GM12878 (cell line): Measurements from ENCODE around the gene ISL1. TPM values are rescaled to one million over a fixed set of nuclear protein-coding genes. Genes with fewer than 3 reads are reported as not detected.

ENCODE experiments used
- ATAC-seq: fragments of 200-7000 bp; cut with Tn5 transposase; 3 replicates; pipeline ENCODE4 v1.9.1; 2020; ENCODE audit warnings: mild to moderate bottlenecking, moderate library complexity
- BruUV-seq: library from RNA; stranded (reverse); fragments of 400-500 nt; replicated peaks from 2 replicates; lab custom pipeline; 2021; lab: Mats Ljungman, UMichigan
- CTCF ChIA-PET: fragments of 300-600 bp; sonication (Branson Sonifier 250); formaldehyde crosslinking; extraction: SDS; loops from one replicate; lab custom pipeline; 2021; ENCODE audit warnings: inconsistent platforms; lab: Yijun Ruan, JAX
- POLR2A ChIA-PET: fragments of 350-600 bp; formaldehyde crosslinking; extraction: SDS; loops from one replicate; lab custom pipeline; 2021; ENCODE audit warnings: inconsistent platforms; lab: Charles Lee
- RAD21 ChIA-PET: fragments of 300-600 bp; sonication (Branson Sonifier 250); formaldehyde crosslinking; loops from one replicate; lab custom pipeline; 2023; ENCODE audit warnings: antibody characterized with exemption; ENCODE audit not compliant: unreplicated experiment; lab: Charles Lee
- SMC1A ChIA-PET: fragments of 300-600 bp; sonication (Branson Sonifier 250); formaldehyde crosslinking; loops from one replicate; lab custom pipeline; 2023; ENCODE audit not compliant: unreplicated experiment, uncharacterized antibody; lab: Charles Lee
- DNase-seq: peaks from one replicate; pipeline ENCODE4 v3.0.0-alpha.2; 2011; ENCODE audit warnings: low read depth, low spot score
- FAIRE-seq: peaks from 3 replicates; lab custom pipeline; 2011; peaks lifted over from hg19 to GRCh38; lab: Jason Lieb, UNC
- H2AFZ ChIP-seq: 2 replicates; pipeline ENCODE4 v1.6.0; 2011; ENCODE audit warnings: low read depth, low read length, control low read depth; ENCODE audit not compliant: control insufficient read depth
- H3K27ac ChIP-seq: 2 replicates; pipeline ENCODE4 v1.5.1; 2011; ENCODE audit warnings: control low read depth; ENCODE audit not compliant: control insufficient read depth, insufficient read depth
- H3K27me3 ChIP-seq, 2 experiments: replicated peaks in 1 of 2; 2 replicates each; pipeline versions ENCODE4 v1.6.0 to v1.6.1; 2011; ENCODE audit warnings: low read length in 1 of 2; ENCODE audit not compliant: control insufficient read depth in 2 of 2, insufficient read depth in 2 of 2
- H3K36me3 ChIP-seq, 2 experiments: 2 replicates each; pipeline ENCODE4 v1.5.1; 2011; ENCODE audit warnings: low read length in 1 of 2; ENCODE audit not compliant: control insufficient read depth in 2 of 2, insufficient read depth in 2 of 2
- H3K4me1 ChIP-seq: 2 replicates; pipeline ENCODE4 v1.6.1; 2011; ENCODE audit warnings: mild to moderate bottlenecking, low read length, moderate library complexity, mixed read lengths; ENCODE audit not compliant: control insufficient read depth, insufficient read depth
- H3K4me2 ChIP-seq: 2 replicates; pipeline ENCODE4 v1.6.0; 2011; ENCODE audit warnings: control low read depth; ENCODE audit not compliant: control insufficient read depth, insufficient read depth
- H3K4me3 ChIP-seq: fragments of 200-600 bp; sonication (generic); 2 replicates; pipeline ENCODE4 v1.5.1; 2016
- H3K79me2 ChIP-seq: 2 replicates; pipeline ENCODE4 v1.6.0; 2011; ENCODE audit warnings: low read length; ENCODE audit not compliant: control insufficient read depth, insufficient read depth
- H3K9ac ChIP-seq: 2 replicates; pipeline ENCODE4 v1.8.0; 2011; ENCODE audit warnings: low read length, control low read depth, mixed read lengths; ENCODE audit not compliant: control insufficient read depth, insufficient read depth
- H3K9me3 ChIP-seq: replicated peaks from 3 replicates; pipeline ENCODE4 v1.5.1; 2011; ENCODE audit warnings: mild to moderate bottlenecking, low read length; ENCODE audit not compliant: control insufficient read depth, insufficient read depth
- H4K20me1 ChIP-seq: 2 replicates; pipeline ENCODE4 v1.6.0; 2011; ENCODE audit not compliant: control insufficient read depth, insufficient read depth
- BMI1 ChIP-seq: fragments of 450-650 bp; IDR thresholded peaks from 2 replicates; pipeline ENCODE4 v1.6.1; 2016; ENCODE audit warnings: mild to moderate bottlenecking, moderate library complexity, borderline replicate concordance
- CREB1 ChIP-seq: IDR thresholded peaks from 2 replicates; pipeline ENCODE4 v1.6.1; 2012; ENCODE audit warnings: low read depth, mild to moderate bottlenecking, inconsistent platforms
- CREM ChIP-seq: IDR thresholded peaks from 2 replicates; pipeline ENCODE4 v1.6.1; 2014; ENCODE audit warnings: antibody characterized with exemption, low read depth
- GABPA ChIP-seq: IDR thresholded peaks from 2 replicates; pipeline ENCODE4 v1.6.1; 2014; ENCODE audit warnings: antibody characterized with exemption, low read depth, mild to moderate bottlenecking, inconsistent platforms
- IKZF1 ChIP-seq: fragments of 450-650 bp; conservative IDR thresholded peaks from 2 replicates; pipeline ENCODE4 v1.6.1; 2017; ENCODE audit warnings: antibody characterized with exemption, mild to moderate bottlenecking
- KAT2A ChIP-seq: conservative IDR thresholded peaks from 2 replicates; pipeline ENCODE4 v1.6.1; 2011; ENCODE audit warnings: low read depth, low read length; ENCODE audit not compliant: control insufficient read depth
- MEF2A ChIP-seq: IDR thresholded peaks from 2 replicates; pipeline ENCODE4 v1.6.1; 2011; ENCODE audit warnings: low read depth, mild to moderate bottlenecking, low read length, moderate library complexity; ENCODE audit not compliant: insufficient read depth
- MEF2B ChIP-seq: fragments of 450-650 bp; IDR thresholded peaks from 2 replicates; pipeline ENCODE4 v1.6.1; 2018; ENCODE audit warnings: mild to moderate bottlenecking, moderate library complexity; ENCODE audit not compliant: partially characterized antibody, poor library complexity, severe bottlenecking
- MXI1 ChIP-seq: fragments of 150-350 bp; IDR thresholded peaks from 2 replicates; pipeline ENCODE4 v1.6.1; 2011; ENCODE audit warnings: low read depth, mild to moderate bottlenecking, inconsistent platforms, low read length, improper control_type of control experiment
- NFXL1 ChIP-seq: fragments of 450-650 bp; IDR thresholded peaks from 2 replicates; pipeline ENCODE4 v1.6.1; 2017; ENCODE audit warnings: antibody characterized with exemption, mild to moderate bottlenecking, borderline replicate concordance
- PAX5 ChIP-seq: IDR thresholded peaks from 2 replicates; pipeline ENCODE4 v1.6.1; 2011; ENCODE audit warnings: low read depth, low read length, borderline replicate concordance
- RUNX3 ChIP-seq: IDR thresholded peaks from 2 replicates; pipeline ENCODE4 v1.6.1; 2012; ENCODE audit warnings: low read length, inconsistent platforms
- SMAD5 ChIP-seq: IDR thresholded peaks from 2 replicates; pipeline ENCODE4 v1.6.1; 2016; ENCODE audit warnings: antibody characterized with exemption, low read depth
- USF2 ChIP-seq: IDR thresholded peaks from 2 replicates; pipeline ENCODE4 v1.6.1; 2011; ENCODE audit warnings: low read depth, low read length, improper control_type of control experiment, borderline replicate concordance
- WRNIP1 ChIP-seq: IDR thresholded peaks from 2 replicates; pipeline ENCODE4 v1.6.1; 2011; ENCODE audit warnings: low read depth, low read length, improper control_type of control experiment, borderline replicate concordance
- ZBED1 ChIP-seq: IDR thresholded peaks from 2 replicates; pipeline ENCODE4 v1.6.1; 2016; ENCODE audit warnings: borderline replicate concordance
- WGBS: methylation state at CpG from one replicate; pipeline ENCODE4 v1.1.6; 2016; ENCODE audit warnings: low lambda C conversion rate; ENCODE audit not compliant: insufficient replicate concordance, insufficient coverage; ENCODE audit errors: missing lambda C conversion rate; 5-methylcytosine and 5-hydroxymethylcytosine counted together
- in situ Hi-C: fragments of 300-500 bp; cut with MboI; formaldehyde crosslinking; loops from 9 replicates; pipeline ENCODE4 v1.14.3; 2018; ENCODE audit warnings: mixed read lengths
- intact Hi-C: fragments of 100-400 bp; cut with micrococcal nuclease; formaldehyde crosslinking; loops from one replicate; pipeline ENCODE4 v1.14.2; 2022; ENCODE audit not compliant: unreplicated experiment
- polyA plus RNA-seq, 11 experiments: library from polyadenylated mRNA; depleted of rRNA in 4 of 11; unstranded in 6 of 11; stranded (reverse) in 5 of 11; fragments of >200 nt; fragmentation: Nextera tagmentation in 4 of 11; fragmentation: Illumina TruSeq in 1 of 11; extraction: Ambion mirVana in 4 of 11; extraction: Trizol in 1 of 11; gene quantifications; 1 replicate in 1 of 11; 2 replicates in 10 of 11; pipeline versions ENCODE4 v1.2.1 to v1.2.3, GENCODE V29; 2011 to 2016; ENCODE audit warnings: inconsistent platforms in 2 of 11, missing spikeins in 2 of 11, low read depth in 1 of 11
- total RNA-seq, 4 experiments: library from RNA; depleted of rRNA in 3 of 4; stranded (reverse); fragments of >200 nt in 3 of 4; fragmentation: Illumina TruSeq in 1 of 4; extraction: Trizol in 1 of 4; gene quantifications; 2 replicates each; pipeline versions ENCODE4 v1.2.1 to v1.2.3, GENCODE V29; 2013 to 2021
- TF ChIP-seq, protein P1 (sequence below): IDR thresholded peaks from 2 replicates; pipeline ENCODE4 v1.6.1; 2011; ENCODE audit warnings: borderline replicate concordance, low read depth, mild to moderate bottlenecking, moderate library complexity, low read length; ENCODE audit not compliant: insufficient read depth, poor library complexity, severe bottlenecking

The ISL1 gene
- total and polyA plus RNA-seq, 10 of the 15 experiments (the other 5 are each of a cell fraction or from before 2014, with no cell fraction given) = 0.08 TPM; not detected in 9

DNA sequence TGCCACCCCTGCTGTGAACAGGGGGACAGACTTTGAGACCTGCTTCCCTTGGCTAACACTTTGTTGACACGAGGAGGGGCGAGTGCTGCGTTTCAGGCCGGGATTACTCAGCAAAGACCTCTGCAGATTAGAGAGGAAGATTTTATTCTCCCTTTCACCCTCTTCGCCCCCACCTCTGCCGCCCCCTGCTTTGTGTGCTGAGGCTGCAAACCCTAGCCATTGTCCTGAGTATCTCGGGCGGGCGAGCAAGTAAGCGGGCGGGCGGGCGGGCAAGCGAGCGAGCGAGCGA lies 6.0 kb downstream of the ISL1 start:
- WGBS = 26% methylated on average over 9 of the region's 17 CpGs
- intact Hi-C loops = loop anchor here (10.0 kb wide), 2 partner anchors 616 to 966 kb away; no protein-coding TSS in a partner anchor
- H3K27me3 ChIP-seq = peaks cover 6 to 8% of the 10 kb centered on the region in 2 experiments; a peak in 3 of 4 replicates

More for the DNA sequence above, 6.0 kb downstream of the ISL1 start:
- no TSS peak for BruUV-seq
- ChIA-PET SMC1A (no interaction called here), POLR2A (no interaction called here), CTCF (no interaction called here), RAD21 (no interaction called here)
- in situ Hi-C loops = loop anchor here (10.0 to 25.0 kb wide), 2 partner anchors 424 to 1273 kb away; no protein-coding TSS in a partner anchor
- no peak overlapping the region for H3K9ac ChIP-seq
- ATAC-seq = no peak
- no peak overlapping the region for H3K4me2 ChIP-seq
- no peaks in the 10 kb centered on the region for H3K36me3 ChIP-seq
- H3K27ac ChIP-seq = no peak overlapping the region
- no peak overlapping the region for H2AFZ ChIP-seq
- no peak for TF ChIP-seq KAT2A
- TF ChIP-seq ZBED1 = no peak
- TF ChIP-seq IKZF1 = no peak
- no peak for TF ChIP-seq CREM
- TF ChIP-seq GABPA = no peak
- TF ChIP-seq MXI1 = no peak
- no peak for TF ChIP-seq SMAD5
- no peak for TF ChIP-seq MEF2B
- no peak for TF ChIP-seq BMI1
- no peak for TF ChIP-seq WRNIP1
- TF ChIP-seq CREB1 = no peak
- TF ChIP-seq RUNX3 = no peak
- no peak for TF ChIP-seq PAX5
- no peak for TF ChIP-seq USF2
- no peak for TF ChIP-seq NFXL1
- TF ChIP-seq, protein P1, sequence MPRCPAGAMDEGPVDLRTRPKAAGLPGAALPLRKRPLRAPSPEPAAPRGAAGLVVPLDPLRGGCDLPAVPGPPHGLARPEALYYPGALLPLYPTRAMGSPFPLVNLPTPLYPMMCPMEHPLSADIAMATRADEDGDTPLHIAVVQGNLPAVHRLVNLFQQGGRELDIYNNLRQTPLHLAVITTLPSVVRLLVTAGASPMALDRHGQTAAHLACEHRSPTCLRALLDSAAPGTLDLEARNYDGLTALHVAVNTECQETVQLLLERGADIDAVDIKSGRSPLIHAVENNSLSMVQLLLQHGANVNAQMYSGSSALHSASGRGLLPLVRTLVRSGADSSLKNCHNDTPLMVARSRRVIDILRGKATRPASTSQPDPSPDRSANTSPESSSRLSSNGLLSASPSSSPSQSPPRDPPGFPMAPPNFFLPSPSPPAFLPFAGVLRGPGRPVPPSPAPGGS = no peak
- TF ChIP-seq MEF2A = no peak
- no peaks in the 10 kb centered on the region for H3K4me1 ChIP-seq
- DNase-seq = no peak
- no peak overlapping the region for H3K4me3 ChIP-seq
- H3K9me3 ChIP-seq = no peaks in the 10 kb centered on the region
- H4K20me1 ChIP-seq = no peaks in the 10 kb centered on the region
- no peaks in the 10 kb centered on the region for H3K79me2 ChIP-seq
- FAIRE-seq = no peak
